HEK293 (cell line): ENCODE results near the gene DNAJC5.

Experiments
- KLF1 ChIP-seq: fragments of 450-650 bp; formaldehyde crosslinking; IDR thresholded peaks from 2 replicates; pipeline ENCODE4 v1.5.1; 2016; ENCODE audit warnings: missing biosample characterization, missing genetic modification characterization
- KLF10 ChIP-seq: fragments of 450-650 bp; IDR thresholded peaks from 2 replicates; pipeline ENCODE4 v1.5.1; 2018; ENCODE audit warnings: missing biosample characterization, mild to moderate bottlenecking, missing genetic modification characterization
- KLF9 ChIP-seq: fragments of 450-650 bp; formaldehyde crosslinking; IDR thresholded peaks from 2 replicates; pipeline ENCODE4 v1.5.1; 2016; ENCODE audit warnings: missing biosample characterization, missing genetic modification characterization, low read depth
- OVOL3 ChIP-seq: fragments of 450-650 bp; formaldehyde crosslinking; IDR thresholded peaks from 2 replicates; pipeline ENCODE4 v1.5.1; 2016; ENCODE audit warnings: missing biosample characterization, missing genetic modification characterization
- PRDM4 ChIP-seq: fragments of 450-650 bp; formaldehyde crosslinking; IDR thresholded peaks from 2 replicates; pipeline ENCODE4 v1.5.1; 2017; ENCODE audit warnings: missing biosample characterization, missing genetic modification characterization
- SP3 ChIP-seq: fragments of 450-650 bp; formaldehyde crosslinking; IDR thresholded peaks from 2 replicates; pipeline ENCODE4 v1.5.1; 2016; ENCODE audit warnings: missing biosample characterization, missing genetic modification characterization
- SP7 ChIP-seq: fragments of 450-650 bp; formaldehyde crosslinking; IDR thresholded peaks from 2 replicates; pipeline ENCODE4 v1.5.1; 2016; ENCODE audit warnings: missing biosample characterization, missing genetic modification characterization
- ZBTB10 ChIP-seq: fragments of 450-650 bp; formaldehyde crosslinking; IDR thresholded peaks from 2 replicates; pipeline ENCODE4 v1.5.1; 2016; ENCODE audit warnings: missing biosample characterization, missing genetic modification characterization
- ZBTB17 ChIP-seq: fragments of 450-650 bp; formaldehyde crosslinking; IDR thresholded peaks from 2 replicates; pipeline ENCODE4 v1.5.1; 2016; ENCODE audit warnings: missing biosample characterization, missing genetic modification characterization
- ZBTB7A ChIP-seq: fragments of 450-650 bp; formaldehyde crosslinking; IDR thresholded peaks from 2 replicates; pipeline ENCODE4 v1.5.1; 2016; ENCODE audit warnings: low read depth, missing biosample characterization, missing genetic modification characterization
- ZFP3 ChIP-seq: fragments of 450-650 bp; formaldehyde crosslinking; IDR thresholded peaks from 2 replicates; pipeline ENCODE4 v1.5.1; 2016; ENCODE audit warnings: low read depth, missing biosample characterization, missing genetic modification characterization
- ZIC2 ChIP-seq: fragments of 450-650 bp; formaldehyde crosslinking; IDR thresholded peaks from 2 replicates; pipeline ENCODE4 v1.5.1; 2016; ENCODE audit warnings: missing biosample characterization, missing genetic modification characterization
- ZNF112 ChIP-seq: fragments of 450-650 bp; formaldehyde crosslinking; IDR thresholded peaks from 2 replicates; pipeline ENCODE4 v1.5.0; 2017; ENCODE audit warnings: missing biosample characterization, missing genetic modification characterization
- ZNF2 ChIP-seq: fragments of 450-650 bp; formaldehyde crosslinking; IDR thresholded peaks from 2 replicates; pipeline ENCODE4 v1.5.1; 2016; ENCODE audit warnings: missing biosample characterization, missing genetic modification characterization
- ZNF221 ChIP-seq: fragments of 450-650 bp; formaldehyde crosslinking; IDR thresholded peaks from 2 replicates; pipeline ENCODE4 v1.5.1; 2017; ENCODE audit warnings: missing biosample characterization, missing genetic modification characterization, borderline replicate concordance
- ZNF239 ChIP-seq: fragments of 450-650 bp; formaldehyde crosslinking; IDR thresholded peaks from 2 replicates; pipeline ENCODE4 v1.5.1; 2016; ENCODE audit warnings: missing biosample characterization, missing genetic modification characterization
- ZNF248 ChIP-seq: fragments of 450-650 bp; formaldehyde crosslinking; IDR thresholded peaks from 2 replicates; pipeline ENCODE4 v1.5.1; 2017; ENCODE audit warnings: missing biosample characterization, missing genetic modification characterization
- ZNF350 ChIP-seq: fragments of 450-650 bp; formaldehyde crosslinking; IDR thresholded peaks from 2 replicates; pipeline ENCODE4 v1.5.0; 2017; ENCODE audit warnings: missing biosample characterization, mild to moderate bottlenecking, missing genetic modification characterization
- ZNF391 ChIP-seq: fragments of 450-650 bp; formaldehyde crosslinking; IDR thresholded peaks from 2 replicates; pipeline ENCODE4 v1.5.1; 2016; ENCODE audit warnings: low read depth, missing biosample characterization, missing genetic modification characterization, borderline replicate concordance
- ZNF416 ChIP-seq: fragments of 450-650 bp; formaldehyde crosslinking; IDR thresholded peaks from 2 replicates; pipeline ENCODE4 v1.5.1; 2016; ENCODE audit warnings: missing biosample characterization, missing genetic modification characterization
- ZNF488 ChIP-seq: fragments of 450-650 bp; formaldehyde crosslinking; IDR thresholded peaks from 2 replicates; pipeline ENCODE4 v1.5.1; 2016; ENCODE audit warnings: missing biosample characterization, missing genetic modification characterization
- ZNF510 ChIP-seq: fragments of 450-650 bp; formaldehyde crosslinking; IDR thresholded peaks from 2 replicates; pipeline ENCODE4 v1.5.1; 2018; ENCODE audit warnings: mild to moderate bottlenecking, missing genetic modification characterization, missing biosample characterization; ENCODE audit not compliant: insufficient replicate concordance
- ZNF514 ChIP-seq: fragments of 450-650 bp; formaldehyde crosslinking; IDR thresholded peaks from 2 replicates; pipeline ENCODE4 v1.5.1; 2016; ENCODE audit warnings: missing biosample characterization, missing genetic modification characterization
- ZNF521 ChIP-seq: fragments of 450-650 bp; formaldehyde crosslinking; IDR thresholded peaks from 2 replicates; pipeline ENCODE4 v1.5.1; 2017; ENCODE audit warnings: missing biosample characterization, mild to moderate bottlenecking, missing genetic modification characterization
- ZNF561 ChIP-seq: fragments of 450-650 bp; IDR thresholded peaks from 2 replicates; pipeline ENCODE4 v1.5.1; 2018; ENCODE audit warnings: missing biosample characterization, missing genetic modification characterization, borderline replicate concordance
- ZNF596 ChIP-seq: fragments of 450-650 bp; IDR thresholded peaks from 2 replicates; pipeline ENCODE4 v1.5.0; 2018; ENCODE audit warnings: missing biosample characterization, mild to moderate bottlenecking, missing genetic modification characterization, moderate library complexity
- ZNF660 ChIP-seq: fragments of 450-650 bp; IDR thresholded peaks from 2 replicates; pipeline ENCODE4 v1.5.1; 2018; ENCODE audit warnings: missing biosample characterization, mild to moderate bottlenecking, missing genetic modification characterization
- ZNF785 ChIP-seq: fragments of 450-650 bp; formaldehyde crosslinking; IDR thresholded peaks from 2 replicates; pipeline ENCODE4 v1.5.1; 2016; ENCODE audit warnings: missing biosample characterization, missing genetic modification characterization
- ZSCAN30 ChIP-seq: fragments of 450-650 bp; IDR thresholded peaks from 2 replicates; pipeline ENCODE4 v1.5.1; 2018; ENCODE audit warnings: missing biosample characterization, mild to moderate bottlenecking, missing genetic modification characterization, moderate library complexity
- TF ChIP-seq, protein P1 (sequence below): fragments of 450-650 bp; formaldehyde crosslinking; IDR thresholded peaks from 2 replicates; pipeline ENCODE4 v1.5.1; 2016; ENCODE audit warnings: missing biosample characterization, missing genetic modification characterization
- TF ChIP-seq, protein P2 (sequence below): fragments of 450-650 bp; formaldehyde crosslinking; IDR thresholded peaks from 2 replicates; pipeline ENCODE4 v1.5.1; 2017; ENCODE audit warnings: missing biosample characterization, missing genetic modification characterization

The DNAJC5 gene

DNA sequence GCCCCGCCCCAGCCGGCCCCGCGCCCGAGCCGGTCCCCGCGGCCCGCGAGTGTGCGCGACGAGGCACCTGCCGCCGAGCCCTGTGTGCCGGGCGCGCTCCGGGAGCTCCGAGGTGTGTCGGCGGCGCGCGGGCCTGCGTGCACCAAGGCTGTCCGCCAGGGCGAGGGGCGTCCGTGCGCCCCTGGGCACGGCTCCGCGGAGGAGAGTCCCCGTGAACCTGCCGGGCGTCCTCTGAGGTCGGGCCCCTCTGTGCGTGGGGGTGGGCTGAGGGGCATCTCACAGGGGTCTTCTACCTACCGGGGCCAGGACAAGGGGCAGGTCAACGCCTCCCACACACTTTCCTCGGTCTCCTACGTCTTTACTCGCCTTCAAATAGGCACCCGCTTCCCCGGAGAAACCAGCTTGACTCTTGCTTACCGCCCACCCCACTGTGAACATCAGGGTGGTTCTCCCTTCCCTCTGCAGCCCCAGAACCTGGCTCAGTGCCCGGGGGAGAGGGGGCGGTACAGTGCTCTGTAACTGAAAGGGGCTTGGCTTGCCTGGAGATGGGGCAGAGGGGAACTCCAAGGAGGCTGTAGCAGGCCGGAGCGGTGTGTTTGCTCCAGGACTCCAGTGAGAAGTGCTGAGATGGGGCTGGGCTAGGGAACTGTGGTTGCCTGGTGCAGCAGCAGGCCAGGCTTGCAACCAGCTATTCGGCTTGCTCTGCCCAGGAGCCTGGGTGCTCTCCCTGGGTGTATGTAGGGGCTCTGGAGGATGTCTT lies 84.8 kb downstream of the DNAJC5 start, which contains the start of gene SAMD10 (continued):
- TF ChIP-seq ZNF416 (no peak), ZNF596 (tag by site-specific recombination) (no peak), ZIC2 (tag by site-specific recombination) (peak; percentile 86), ZBTB7A (tag by site-specific recombination) (peak; percentile 76; the same call in 1 of the 2 replicates), ZNF660 (tag by site-specific recombination) (no peak), PRDM4 (tag by site-specific recombination) (0 out of 2 replicates have a peak, but pooled peaks have one; percentile 11), KLF1 (peak; percentile 43; the same call in 1 of the 2 replicates), ZNF221 (no peak), ZNF785 (tag by site-specific recombination) (no peak), ZNF248 (tag by site-specific recombination) (no peak), ZNF488 (no peak), ZNF521 (tag by site-specific recombination) (no peak), ZFP3 (tag by site-specific recombination) (no peak), ZNF350 (no peak), ZNF510 (no peak), ZNF391 (no peak), SP3 (peak; percentile 46; the same call in 1 of the 2 replicates), ZBTB17 (tag by site-specific recombination) (peak; percentile 38), ZNF112 (tag by site-specific recombination) (no peak), ZNF2 (tag by site-specific recombination) (peak; percentile 27; the same call in 1 of the 2 replicates), ZNF514 (no peak), ZSCAN30 (no peak), ZNF561 (peak; percentile 31; the same call in 1 of the 2 replicates), ZNF239 (tag by site-specific recombination) (no peak), KLF10 (tag by site-specific recombination) (peak; percentile 62), OVOL3 (tag by site-specific recombination) (no peak), ZBTB10 (tag by site-specific recombination) (peak; percentile 74), KLF9 (tag by site-specific recombination) (peak; percentile 56), SP7 (tag by site-specific recombination) (peak; percentile 46; the same call in 1 of the 2 replicates)
- TF ChIP-seq, protein P1, sequence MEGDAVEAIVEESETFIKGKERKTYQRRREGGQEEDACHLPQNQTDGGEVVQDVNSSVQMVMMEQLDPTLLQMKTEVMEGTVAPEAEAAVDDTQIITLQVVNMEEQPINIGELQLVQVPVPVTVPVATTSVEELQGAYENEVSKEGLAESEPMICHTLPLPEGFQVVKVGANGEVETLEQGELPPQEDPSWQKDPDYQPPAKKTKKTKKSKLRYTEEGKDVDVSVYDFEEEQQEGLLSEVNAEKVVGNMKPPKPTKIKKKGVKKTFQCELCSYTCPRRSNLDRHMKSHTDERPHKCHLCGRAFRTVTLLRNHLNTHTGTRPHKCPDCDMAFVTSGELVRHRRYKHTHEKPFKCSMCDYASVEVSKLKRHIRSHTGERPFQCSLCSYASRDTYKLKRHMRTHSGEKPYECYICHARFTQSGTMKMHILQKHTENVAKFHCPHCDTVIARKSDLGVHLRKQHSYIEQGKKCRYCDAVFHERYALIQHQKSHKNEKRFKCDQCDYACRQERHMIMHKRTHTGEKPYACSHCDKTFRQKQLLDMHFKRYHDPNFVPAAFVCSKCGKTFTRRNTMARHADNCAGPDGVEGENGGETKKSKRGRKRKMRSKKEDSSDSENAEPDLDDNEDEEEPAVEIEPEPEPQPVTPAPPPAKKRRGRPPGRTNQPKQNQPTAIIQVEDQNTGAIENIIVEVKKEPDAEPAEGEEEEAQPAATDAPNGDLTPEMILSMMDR (tag by site-specific recombination) = peak; percentile 58; the same call in 1 of the 2 replicates
- TF ChIP-seq, protein P2, sequence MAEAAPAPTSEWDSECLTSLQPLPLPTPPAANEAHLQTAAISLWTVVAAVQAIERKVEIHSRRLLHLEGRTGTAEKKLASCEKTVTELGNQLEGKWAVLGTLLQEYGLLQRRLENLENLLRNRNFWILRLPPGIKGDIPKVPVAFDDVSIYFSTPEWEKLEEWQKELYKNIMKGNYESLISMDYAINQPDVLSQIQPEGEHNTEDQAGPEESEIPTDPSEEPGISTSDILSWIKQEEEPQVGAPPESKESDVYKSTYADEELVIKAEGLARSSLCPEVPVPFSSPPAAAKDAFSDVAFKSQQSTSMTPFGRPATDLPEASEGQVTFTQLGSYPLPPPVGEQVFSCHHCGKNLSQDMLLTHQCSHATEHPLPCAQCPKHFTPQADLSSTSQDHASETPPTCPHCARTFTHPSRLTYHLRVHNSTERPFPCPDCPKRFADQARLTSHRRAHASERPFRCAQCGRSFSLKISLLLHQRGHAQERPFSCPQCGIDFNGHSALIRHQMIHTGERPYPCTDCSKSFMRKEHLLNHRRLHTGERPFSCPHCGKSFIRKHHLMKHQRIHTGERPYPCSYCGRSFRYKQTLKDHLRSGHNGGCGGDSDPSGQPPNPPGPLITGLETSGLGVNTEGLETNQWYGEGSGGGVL = peak; percentile 76
